Kidney glomerular epithelial cell (primary cell): ENCODE measurements around the gene RNU2-63P.
A peak's percentile ranks its signal among the peaks of the same experiment; 100 is the strongest.
"Not testable (repeated sequence)": the region's sequence is repeated elsewhere in the genome, so short reads cannot be mapped to it uniquely, and the experiment has no call there.

Experiments
- DNase-seq: peaks from one replicate; lab custom pipeline; 2025; lab: John Stamatoyannopoulos, UW

Gene RNU2-63P

GRCh38 chr2:88028931-88029330, 12.6 kb upstream of the RNU2-63P start:
- no peak for DNase-seq

- DNase-seq, result no peak
Observed at GRCh38 chr2:88027697-88028389, 11.5 kb upstream of the RNU2-63P start.

GRCh38 chr2:88024509-88024908, 8.2 kb upstream of the RNU2-63P start:
- DNase-seq, result no peak

- no peak for DNase-seq
Observed at GRCh38 chr2:88022669-88022921, 6.2 kb upstream of the RNU2-63P start.

DNA sequence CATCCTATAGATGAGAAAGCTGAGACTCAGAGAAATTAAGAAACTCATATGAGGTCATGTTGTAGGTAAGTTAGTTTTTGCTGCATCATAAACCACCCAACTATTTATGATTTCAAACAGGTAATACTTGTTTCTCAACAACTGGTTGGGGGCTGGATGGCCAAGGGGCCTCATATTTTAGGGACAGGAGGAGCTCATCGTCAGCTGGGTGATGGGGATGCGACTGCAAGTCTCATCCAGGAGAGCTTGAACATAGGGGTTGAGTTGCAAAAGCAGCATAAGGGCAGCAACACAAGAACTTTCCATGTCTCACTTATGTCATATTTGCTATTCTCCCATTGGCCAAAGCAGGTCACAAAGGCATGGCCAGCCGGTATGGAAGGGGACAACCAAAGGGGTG, 3.6 kb upstream of the RNU2-63P start:
- DNase-seq, result no peak

DNA sequence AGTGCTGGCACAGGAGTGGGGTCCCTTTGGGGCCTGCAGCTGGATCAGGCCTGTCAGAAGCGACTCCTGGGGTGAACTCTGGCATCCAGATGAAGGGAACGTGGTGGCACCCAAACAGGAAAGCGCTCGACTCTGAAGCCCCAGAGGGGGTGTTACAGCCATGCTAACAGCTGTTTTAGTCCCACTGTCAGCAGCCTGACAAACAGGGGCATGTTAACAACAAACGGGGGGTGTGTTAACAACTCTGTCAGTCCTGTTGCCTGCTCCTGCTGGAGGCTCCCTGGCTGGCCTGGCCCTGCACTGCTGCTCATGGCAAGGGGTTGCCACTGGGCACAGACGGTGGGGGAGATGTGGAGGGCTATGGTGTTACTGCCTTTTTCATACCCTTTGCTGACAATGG, 2.6 kb upstream of the RNU2-63P start:
- DNase-seq, result no peak

- DNase-seq, result not testable (repeated sequence)
Observed at GRCh38 chr2:88018077-88018805, 1.9 kb upstream of the RNU2-63P start.

DNA sequence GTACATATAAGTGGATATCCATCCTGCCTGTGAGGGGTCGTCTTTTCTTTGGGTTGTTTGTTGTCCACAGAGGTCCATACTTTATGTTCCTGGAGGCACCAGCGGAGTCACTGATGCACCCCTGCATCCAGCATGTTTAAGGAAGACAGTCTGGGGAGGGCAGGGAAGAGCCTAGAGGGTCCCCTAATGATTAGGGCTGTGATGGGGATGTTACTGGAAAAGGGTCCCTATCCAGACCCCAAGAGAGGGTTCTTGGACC, 1.4 kb upstream of the RNU2-63P start:
- DNase-seq, result not testable (repeated sequence)

DNA sequence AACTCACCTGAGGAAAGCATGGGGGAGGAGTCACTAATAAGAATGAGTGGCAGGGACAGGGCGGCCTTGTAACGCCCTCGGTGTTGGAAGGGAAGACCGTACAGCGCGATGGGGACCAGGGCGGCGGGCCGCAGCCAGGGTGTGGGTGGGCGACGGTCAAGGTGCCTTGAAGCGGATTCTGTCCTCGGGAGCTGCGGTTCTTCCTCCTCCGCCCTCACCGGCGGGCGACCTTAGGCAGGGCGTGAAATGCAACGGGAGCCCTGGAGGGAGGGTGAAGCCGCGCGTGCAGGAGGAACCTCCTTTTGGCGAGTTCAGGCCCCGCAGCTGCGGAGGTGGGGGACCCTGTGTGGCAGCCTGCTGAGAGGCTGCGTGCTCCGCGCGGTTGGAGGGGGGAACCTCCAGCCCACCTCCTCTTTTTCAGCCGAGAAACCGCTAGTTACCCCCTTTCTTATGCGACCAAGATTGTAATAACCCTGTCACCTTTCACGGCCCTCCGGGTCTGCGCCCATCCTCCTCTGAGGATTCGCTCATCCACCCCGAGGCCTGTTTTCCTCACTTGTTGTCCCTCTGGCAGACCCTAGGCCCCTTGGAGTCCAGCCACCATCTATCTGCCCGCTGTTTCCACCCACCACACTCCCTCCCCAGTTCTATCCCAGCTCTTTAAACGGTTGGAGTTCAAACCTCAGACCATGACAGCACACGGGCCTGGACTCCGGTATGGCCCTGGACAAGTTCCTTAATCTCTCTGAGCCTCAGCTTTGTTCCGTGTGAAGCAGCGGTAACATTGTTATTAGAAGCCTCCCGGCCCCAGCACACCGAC, 823 bp upstream of the RNU2-63P start:
- DNase-seq, result peak; percentile 74

- DNase-seq, result no peak
Observed at GRCh38 chr2:88011011-88011410, 5.3 kb downstream of the RNU2-63P start.

GRCh38 chr2:88010136-88010535, 6.2 kb downstream of the RNU2-63P start:
- no peak for DNase-seq

- DNase-seq, result no peak
Observed at GRCh38 chr2:88006912-88007439, 9.4 kb downstream of the RNU2-63P start.

DNA sequence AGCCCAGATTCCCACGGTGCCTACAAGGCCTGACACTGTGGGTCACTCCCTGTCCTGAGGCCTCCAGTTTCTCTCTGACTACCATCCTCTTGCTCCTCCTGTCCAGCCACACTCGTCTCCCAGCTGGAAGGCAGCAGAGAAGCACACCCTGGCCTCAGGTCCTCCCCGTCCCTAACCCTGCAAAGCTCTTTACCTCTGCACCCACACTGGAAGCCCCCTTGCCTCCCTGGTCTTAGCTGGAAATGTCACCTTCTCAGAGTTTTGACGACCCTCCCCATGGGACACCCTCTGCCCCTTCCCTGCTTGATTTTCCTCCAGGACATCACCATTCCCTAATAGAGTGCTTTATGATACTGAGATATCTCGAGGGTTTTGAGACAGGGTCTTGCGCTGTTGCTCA, 10.6 kb downstream of the RNU2-63P start:
- DNase-seq, result no peak

DNA sequence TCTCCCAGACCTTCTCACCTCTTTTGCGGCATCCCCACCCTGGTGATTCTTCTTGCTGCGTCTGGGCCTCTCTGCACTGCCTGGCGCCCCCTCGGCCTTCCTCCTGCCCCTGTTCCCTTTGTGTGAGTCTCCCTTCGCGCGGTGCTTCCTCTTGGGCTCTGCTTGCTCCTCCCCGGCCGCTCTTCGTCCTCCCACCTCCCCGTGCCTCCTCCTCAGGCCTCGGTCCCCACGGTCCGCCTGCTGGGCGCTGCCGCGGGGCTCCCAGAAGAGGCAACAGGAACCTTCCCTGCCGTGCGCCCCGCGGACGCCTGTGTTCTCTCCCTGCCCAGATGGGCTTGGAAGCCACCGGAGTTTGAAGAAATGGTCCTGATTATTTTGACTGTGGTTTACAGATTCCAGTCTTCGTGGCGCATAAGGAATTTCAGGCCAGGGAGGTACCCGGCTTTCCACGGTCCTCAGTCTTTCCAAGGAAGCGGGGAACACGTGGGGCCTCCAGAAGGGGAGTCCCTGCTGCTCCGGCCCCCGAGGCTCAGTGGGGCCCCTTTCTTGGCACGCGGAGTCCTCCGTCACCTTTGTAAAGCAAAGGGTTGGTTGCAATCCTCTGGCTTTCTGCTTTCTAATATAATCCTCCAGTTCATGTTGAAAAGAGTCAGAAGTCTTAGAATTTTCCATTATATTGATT, 13.1 kb downstream of the RNU2-63P start:
- DNase-seq, result no peak

GRCh38 chr2:88002359-88002707, 14.0 kb downstream of the RNU2-63P start:
- DNase-seq, result no peak

- not testable (repeated sequence) for DNase-seq
Observed at GRCh38 chr2:88000474-88000873, 15.9 kb downstream of the RNU2-63P start.

DNA sequence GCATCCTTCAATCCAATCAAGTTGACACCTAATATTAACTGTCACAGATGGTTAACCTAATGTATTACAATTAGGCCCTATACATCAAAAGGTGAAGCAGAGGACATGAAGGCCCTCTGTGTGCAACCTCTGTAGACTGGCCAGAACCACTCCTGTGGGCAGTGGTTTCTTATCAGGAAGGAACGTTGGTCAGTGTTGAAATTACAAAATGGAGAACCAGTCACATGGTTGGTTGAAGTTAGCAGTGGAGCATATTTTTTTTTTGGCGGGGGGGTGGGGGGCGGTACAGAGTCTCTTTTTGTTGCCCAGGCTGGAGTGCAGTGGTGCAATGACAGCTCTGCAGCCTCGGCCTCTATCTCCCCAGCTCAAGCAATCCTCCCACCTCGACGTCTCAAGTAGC, 19.8 kb downstream of the RNU2-63P start:
- no peak for DNase-seq

GRCh38 chr2:87995756-87996155, 20.6 kb downstream of the RNU2-63P start:
- no peak for DNase-seq

GRCh38 chr2:87994304-87994850, 22.0 kb downstream of the RNU2-63P start:
- DNase-seq, result not testable (repeated sequence)

- DNase-seq, result not testable (repeated sequence)
Observed at GRCh38 chr2:87992569-87992968, 23.8 kb downstream of the RNU2-63P start.

- DNase-seq, result not testable (repeated sequence)
Observed at GRCh38 chr2:87987473-87987872, 28.9 kb downstream of the RNU2-63P start.

- not testable (repeated sequence) for DNase-seq
Observed at GRCh38 chr2:87985902-87986301, 30.4 kb downstream of the RNU2-63P start.
